ENCODE data around the gene CAMK2A. TPM values are rescaled to one million over a fixed set of nuclear protein-coding genes. Genes with fewer than 3 reads are reported as not detected.

Gene CAMK2A
- total and polyA plus RNA-seq, 2 experiments from 2014 or later: 11.8 to 47.7 TPM

GRCh38 chr5:150227606-150228273 is 61.8 kb downstream of the CAMK2A start:
- TF ChIP-seq CTCF (IDR thresholded peaks at IDR 0.05; ENCODE audit: low read depth, low read length): no peak
- Histone ChIP-seq H3K4me1 (ENCODE audit: low read depth) (no peaks in the 10 kb centered on the region), H3K27ac (peak overlapping the region; percentile 28), H3K9me3 (ENCODE audit: low read depth) (no peaks in the 10 kb centered on the region), H3K4me3 (no peak overlapping the region), H3K36me3 (no peaks in the 10 kb centered on the region), H3K27me3 (no peaks in the 10 kb centered on the region)
- DNase-seq (ENCODE audit: low read depth in 1 of 2, low spot score in 1 of 2): peak in 1 of 2 donors; percentile 36

- Histone ChIP-seq H3K36me3 (no peaks in the 10 kb centered on the region), H3K9me3 (ENCODE audit: low read depth) (no peaks in the 10 kb centered on the region), H3K27ac (peak overlapping the region; percentile 28), H3K27me3 (no peaks in the 10 kb centered on the region), H3K4me3 (no peak overlapping the region), H3K4me1 (ENCODE audit: low read depth) (no peaks in the 10 kb centered on the region)
- no peak for TF ChIP-seq CTCF (IDR thresholded peaks at IDR 0.05; ENCODE audit: low read depth, low read length)
- DNase-seq (ENCODE audit: low read depth in 1 of 2, low spot score in 1 of 2): no peak
Observed at GRCh38 chr5:150227036-150227435, 62.5 kb downstream of the CAMK2A start.

GRCh38 chr5:150224483-150225027 is 65.0 kb downstream of the CAMK2A start:
- Histone ChIP-seq H3K9me3 (ENCODE audit: low read depth) (no peaks in the 10 kb centered on the region), H3K36me3 (no peaks in the 10 kb centered on the region), H3K4me3 (no peak overlapping the region), H3K4me1 (ENCODE audit: low read depth) (no peaks in the 10 kb centered on the region), H3K27ac (no peak overlapping the region), H3K27me3 (no peaks in the 10 kb centered on the region)
- no peak for DNase-seq (ENCODE audit: low read depth in 1 of 2, low spot score in 1 of 2)
- TF ChIP-seq CTCF (IDR thresholded peaks at IDR 0.05; ENCODE audit: low read depth, low read length): no peak

- Histone ChIP-seq H3K36me3 (no peaks in the 10 kb centered on the region), H3K9me3 (ENCODE audit: low read depth) (no peaks in the 10 kb centered on the region), H3K27me3 (no peaks in the 10 kb centered on the region), H3K4me3 (no peak overlapping the region), H3K4me1 (ENCODE audit: low read depth) (no peaks in the 10 kb centered on the region), H3K27ac (no peak overlapping the region)
- no peak for DNase-seq (ENCODE audit: low read depth in 1 of 2, low spot score in 1 of 2)
- no peak for TF ChIP-seq CTCF (IDR thresholded peaks at IDR 0.05; ENCODE audit: low read depth, low read length)
Observed at GRCh38 chr5:150223474-150223873, 66.1 kb downstream of the CAMK2A start.

- no peaks in the 10 kb centered on the region for H3K4me1 ChIP-seq (ENCODE audit: low read depth)
- no peak for DNase-seq (ENCODE audit: low read depth in 1 of 2, low spot score in 1 of 2)
- H3K27ac ChIP-seq: no peak overlapping the region
- no peak overlapping the region for H3K4me3 ChIP-seq
- H3K9me3 ChIP-seq (ENCODE audit: low read depth): no peaks in the 10 kb centered on the region
- TF ChIP-seq CTCF (IDR thresholded peaks at IDR 0.05; ENCODE audit: low read depth, low read length): no peak
- no peaks in the 10 kb centered on the region for H3K36me3 ChIP-seq
- H3K27me3 ChIP-seq: no peaks in the 10 kb centered on the region
Observed at GRCh38 chr5:150222906-150223305, 66.7 kb downstream of the CAMK2A start.

Measured in cardiac muscle cell (in vitro differentiated cells and primary cell).